ENCODE results near the gene UGT1A8.

DNA sequence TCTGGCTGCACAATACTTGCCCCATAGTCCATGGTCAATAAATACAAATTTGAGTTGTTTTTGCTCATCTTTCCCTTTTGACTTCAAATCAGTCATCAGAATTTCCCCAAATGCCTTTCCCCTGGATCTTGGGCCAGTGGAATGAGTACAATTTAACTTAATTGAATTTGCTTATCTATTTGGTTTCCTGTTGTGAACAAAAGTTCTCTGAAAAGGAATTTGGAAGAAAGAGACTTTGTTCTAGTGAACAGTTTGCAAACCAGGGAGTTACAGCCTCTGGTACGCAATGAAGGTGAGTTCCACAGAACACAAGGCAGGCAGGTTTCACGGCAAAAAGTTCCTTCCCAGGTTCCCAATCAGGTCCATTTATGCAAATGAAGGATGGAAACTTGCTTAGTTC lies 141.4 kb downstream of the UGT1A8 start:
- TF ChIP-seq, protein P1, sequence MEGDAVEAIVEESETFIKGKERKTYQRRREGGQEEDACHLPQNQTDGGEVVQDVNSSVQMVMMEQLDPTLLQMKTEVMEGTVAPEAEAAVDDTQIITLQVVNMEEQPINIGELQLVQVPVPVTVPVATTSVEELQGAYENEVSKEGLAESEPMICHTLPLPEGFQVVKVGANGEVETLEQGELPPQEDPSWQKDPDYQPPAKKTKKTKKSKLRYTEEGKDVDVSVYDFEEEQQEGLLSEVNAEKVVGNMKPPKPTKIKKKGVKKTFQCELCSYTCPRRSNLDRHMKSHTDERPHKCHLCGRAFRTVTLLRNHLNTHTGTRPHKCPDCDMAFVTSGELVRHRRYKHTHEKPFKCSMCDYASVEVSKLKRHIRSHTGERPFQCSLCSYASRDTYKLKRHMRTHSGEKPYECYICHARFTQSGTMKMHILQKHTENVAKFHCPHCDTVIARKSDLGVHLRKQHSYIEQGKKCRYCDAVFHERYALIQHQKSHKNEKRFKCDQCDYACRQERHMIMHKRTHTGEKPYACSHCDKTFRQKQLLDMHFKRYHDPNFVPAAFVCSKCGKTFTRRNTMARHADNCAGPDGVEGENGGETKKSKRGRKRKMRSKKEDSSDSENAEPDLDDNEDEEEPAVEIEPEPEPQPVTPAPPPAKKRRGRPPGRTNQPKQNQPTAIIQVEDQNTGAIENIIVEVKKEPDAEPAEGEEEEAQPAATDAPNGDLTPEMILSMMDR (IDR thresholded peaks at IDR 0.05), result no peak
- no peak for TF ChIP-seq POLR2AphosphoS5 (IDR thresholded peaks at IDR 0.05; ENCODE audit: insufficient read depth in 1 of 2, low read depth in 1 of 2)

Measured in vagina (tissue), 2 donors.